Endothelial cell of umbilical vein (primary cell): ENCODE results near the gene ZNF304. TPM values are rescaled to one million over a fixed set of nuclear protein-coding genes. Genes with fewer than 3 reads are reported as not detected.

Experiments
- BruUV-seq: library from RNA; stranded (reverse); fragments of 400-500 nt; replicated peaks from 2 replicates; lab custom pipeline; 2021; lab: Mats Ljungman, UMichigan
- CTCF ChIA-PET: fragments of 300-600, 350-600 bp; sonication (Branson Sonifier 250); formaldehyde crosslinking; loops from one replicate; lab custom pipeline; 2021; ENCODE audit warnings: antibody characterized with exemption, inconsistent platforms; lab: Charles Lee
- POLR2A ChIA-PET: fragments of 300-600, 350-600 bp; sonication (Branson Sonifier 250); formaldehyde crosslinking; loops from one replicate; lab custom pipeline; 2021; ENCODE audit warnings: antibody characterized with exemption, inconsistent platforms; lab: Charles Lee
- DNase-seq: peaks from one replicate; pipeline ENCODE4 v3.0.0-alpha.2; 2011; ENCODE audit warnings: low read depth, low spot score
- FAIRE-seq: peaks from 2 replicates; lab custom pipeline; 2011; peaks lifted over from hg19 to GRCh38; lab: Jason Lieb, UNC
- H2AFZ ChIP-seq: 2 replicates; pipeline ENCODE4 v1.6.0; 2012; ENCODE audit warnings: low read depth, low read length, control low read depth, inconsistent platforms
- H3K27ac ChIP-seq: 2 replicates; pipeline ENCODE4 v1.5.1; 2011; ENCODE audit warnings: low read depth, mild to moderate bottlenecking, control low read depth, low read length, moderate library complexity; ENCODE audit not compliant: insufficient read depth
- H3K27me3 ChIP-seq, 2 experiments: 2 replicates each; pipeline versions ENCODE4 v1.6.0 to v1.6.1; 2011; ENCODE audit warnings: low read length in 2 of 2, mixed read lengths in 1 of 2; ENCODE audit not compliant: control insufficient read depth in 2 of 2, insufficient read depth in 2 of 2
- H3K36me3 ChIP-seq, 2 experiments: 2 replicates in 1 of 2; 3 replicates in 1 of 2; pipeline ENCODE4 v1.5.1; 2011; ENCODE audit warnings: low read length in 2 of 2, mild to moderate bottlenecking in 1 of 2, moderate library complexity in 1 of 2; ENCODE audit not compliant: control insufficient read depth in 2 of 2, insufficient read depth in 2 of 2; ENCODE audit errors: extremely low read depth in 1 of 2
- H3K4me1 ChIP-seq: 3 replicates; pipeline ENCODE4 v1.5.1; 2011; ENCODE audit warnings: mild to moderate bottlenecking, low read length; ENCODE audit not compliant: control insufficient read depth, insufficient read depth; ENCODE audit errors: extremely low read depth
- H3K4me2 ChIP-seq: 2 replicates; pipeline ENCODE4 v1.6.1; 2011; ENCODE audit warnings: low read length, control low read depth, mixed read lengths; ENCODE audit not compliant: insufficient read depth
- H3K4me3 ChIP-seq, 3 experiments: fragments of 200-600 bp in 1 of 3; sonication (generic), shearing (Covaris generic) in 1 of 3; replicated peaks in 1 of 3; 2 replicates each; pipeline ENCODE4 v1.5.1; 2011 to 2016; ENCODE audit warnings: control low read depth in 3 of 3, low read length in 3 of 3, mild to moderate bottlenecking in 2 of 3, inconsistent platforms in 1 of 3, low read depth in 1 of 3, moderate library complexity in 1 of 3; ENCODE audit not compliant: insufficient read depth in 1 of 3
- H3K79me2 ChIP-seq: 2 replicates; pipeline ENCODE4 v1.6.0; 2012; ENCODE audit warnings: low read length, inconsistent platforms; ENCODE audit not compliant: control insufficient read depth, insufficient read depth
- H3K9ac ChIP-seq: replicated peaks from 2 replicates; pipeline ENCODE3; 2011; ENCODE audit warnings: low read length, control low read depth; ENCODE audit not compliant: insufficient read depth; ENCODE audit errors: extremely low read depth
- H3K9me1 ChIP-seq: replicated peaks from 3 replicates; pipeline ENCODE4 v1.6.0; 2011; ENCODE audit warnings: mild to moderate bottlenecking, low read length; ENCODE audit not compliant: control insufficient read depth, insufficient read depth; ENCODE audit errors: extremely low read depth
- H3K9me3 ChIP-seq: replicated peaks from 2 replicates; pipeline ENCODE4 v1.5.1; 2012; ENCODE audit warnings: low read length, inconsistent platforms; ENCODE audit not compliant: control insufficient read depth, insufficient read depth
- H4K20me1 ChIP-seq: replicated peaks from 2 replicates; pipeline ENCODE3; 2011; ENCODE audit warnings: mild to moderate bottlenecking, low read length; ENCODE audit not compliant: control insufficient read depth, insufficient read depth; ENCODE audit errors: extremely low read depth
- EZH2 ChIP-seq: IDR thresholded peaks from 2 replicates; pipeline ENCODE4 v1.6.1; 2012; ENCODE audit warnings: borderline replicate concordance, low read depth, mild to moderate bottlenecking, moderate library complexity, low read length, inconsistent platforms; ENCODE audit not compliant: severe bottlenecking
- FOS ChIP-seq: IDR thresholded peaks from 2 replicates; pipeline ENCODE4 v1.6.1; 2011; ENCODE audit warnings: mild to moderate bottlenecking, low read length, moderate library complexity, borderline replicate concordance; ENCODE audit not compliant: insufficient read depth
- GATA2 ChIP-seq: IDR thresholded peaks from 2 replicates; pipeline ENCODE4 v1.7.0; 2011; ENCODE audit warnings: low read depth, mild to moderate bottlenecking, moderate library complexity, mixed read lengths, low read length; ENCODE audit not compliant: insufficient read length, insufficient read depth
- JUN ChIP-seq: IDR thresholded peaks from 2 replicates; pipeline ENCODE4 v1.6.1; 2011; ENCODE audit warnings: borderline replicate concordance, low read depth; ENCODE audit not compliant: insufficient read length, insufficient read depth
- MYC ChIP-seq: IDR thresholded peaks from one replicate; pipeline ENCODE4 v1.6.1; 2011; ENCODE audit warnings: mild to moderate bottlenecking, low read depth, low read length
- POLR2A ChIP-seq: IDR thresholded peaks from 2 replicates; pipeline ENCODE4 v1.6.1; 2012; ENCODE audit warnings: low read depth, mild to moderate bottlenecking, control low read depth, low read length
- POLR2AphosphoS5 ChIP-seq: IDR thresholded peaks from 2 replicates; pipeline ENCODE4 v1.6.1; 2012; ENCODE audit warnings: low read depth, mild to moderate bottlenecking, control low read depth, low read length, moderate library complexity; ENCODE audit not compliant: insufficient read depth
- dilution Hi-C: fragments of 300-500 bp; cut with MboI; formaldehyde crosslinking; loops from one replicate; pipeline ENCODE4 v1.15.0; 2019; ENCODE audit warnings: low sequenced_read_pairs; ENCODE audit not compliant: extremely low pct_ligation_motif_present
- intact Hi-C: fragments of 100-400 bp; cut with micrococcal nuclease; formaldehyde crosslinking; loops from one replicate; pipeline ENCODE4 v1.10.0; 2022
- polyA plus RNA-seq, 4 experiments: library from polyadenylated mRNA; depleted of rRNA in 3 of 4; stranded (reverse) in 3 of 4; unstranded in 1 of 4; fragments of >200 nt; gene quantifications; 2 replicates each; pipeline versions ENCODE4 v1.2.1 to v1.2.3, GENCODE V29; 2011 to 2012; ENCODE audit warnings: missing spikeins in 1 of 4
- total RNA-seq: library from RNA; stranded (reverse); gene quantifications from 2 replicates; pipeline ENCODE4 v1.2.3, GENCODE V29; 2021
- TF ChIP-seq, protein P1 (sequence below): IDR thresholded peaks from 2 replicates; pipeline ENCODE4 v1.6.1; 2011; ENCODE audit not compliant: insufficient read depth, insufficient read length
- TF ChIP-seq, protein P2 (sequence below), 2 donors: IDR thresholded peaks; 1 replicate in 1 of 2; 2 replicates in 1 of 2; pipeline ENCODE4 v1.5.1; 2011; ENCODE audit warnings: low read length in 2 of 2, mild to moderate bottlenecking in 2 of 2, moderate library complexity in 2 of 2, control low read depth in 1 of 2, inconsistent platforms in 1 of 2, low read depth in 1 of 2; ENCODE audit not compliant: insufficient read depth in 1 of 2; ENCODE audit errors: extremely low read depth in 1 of 2

ZNF304 gene
- total and polyA plus RNA-seq, 2 donors (not counting 3 experiments of a cell fraction or from before 2014, with no cell fraction given): 2.5 to 5.3 TPM

DNA sequence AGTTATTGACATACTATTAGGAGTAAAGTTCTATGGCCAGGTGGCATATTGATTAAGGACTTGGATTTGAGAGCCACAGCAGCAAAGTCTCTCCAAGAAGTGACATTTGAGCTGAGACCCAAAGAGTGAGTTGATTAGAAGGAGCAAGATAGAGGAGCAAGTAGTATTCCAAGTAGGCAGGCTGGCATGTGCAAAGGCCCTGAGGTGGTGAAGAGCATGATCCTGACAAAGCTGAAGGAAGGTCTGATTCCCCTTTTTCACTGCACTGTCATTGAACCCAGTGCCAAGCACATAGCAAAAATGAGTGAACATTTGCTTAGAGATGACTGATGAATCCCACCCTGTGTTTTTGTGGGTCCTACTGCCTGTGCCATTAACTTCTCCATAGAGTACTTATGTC is 26.1 kb upstream of the ZNF304 start:
- H3K9me1 ChIP-seq: no peaks in the 10 kb centered on the region
- peaks cover 6% of the 10 kb centered on the region for H3K4me1 ChIP-seq
- TF ChIP-seq POLR2AphosphoS5 (no peak), JUN (no peak), FOS (no peak), EZH2 (no peak), GATA2 (no peak), POLR2A (no peak), MYC (no peak)
- TF ChIP-seq, protein P1, sequence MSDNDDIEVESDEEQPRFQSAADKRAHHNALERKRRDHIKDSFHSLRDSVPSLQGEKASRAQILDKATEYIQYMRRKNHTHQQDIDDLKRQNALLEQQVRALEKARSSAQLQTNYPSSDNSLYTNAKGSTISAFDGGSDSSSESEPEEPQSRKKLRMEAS: no peak
- TF ChIP-seq, protein P2, sequence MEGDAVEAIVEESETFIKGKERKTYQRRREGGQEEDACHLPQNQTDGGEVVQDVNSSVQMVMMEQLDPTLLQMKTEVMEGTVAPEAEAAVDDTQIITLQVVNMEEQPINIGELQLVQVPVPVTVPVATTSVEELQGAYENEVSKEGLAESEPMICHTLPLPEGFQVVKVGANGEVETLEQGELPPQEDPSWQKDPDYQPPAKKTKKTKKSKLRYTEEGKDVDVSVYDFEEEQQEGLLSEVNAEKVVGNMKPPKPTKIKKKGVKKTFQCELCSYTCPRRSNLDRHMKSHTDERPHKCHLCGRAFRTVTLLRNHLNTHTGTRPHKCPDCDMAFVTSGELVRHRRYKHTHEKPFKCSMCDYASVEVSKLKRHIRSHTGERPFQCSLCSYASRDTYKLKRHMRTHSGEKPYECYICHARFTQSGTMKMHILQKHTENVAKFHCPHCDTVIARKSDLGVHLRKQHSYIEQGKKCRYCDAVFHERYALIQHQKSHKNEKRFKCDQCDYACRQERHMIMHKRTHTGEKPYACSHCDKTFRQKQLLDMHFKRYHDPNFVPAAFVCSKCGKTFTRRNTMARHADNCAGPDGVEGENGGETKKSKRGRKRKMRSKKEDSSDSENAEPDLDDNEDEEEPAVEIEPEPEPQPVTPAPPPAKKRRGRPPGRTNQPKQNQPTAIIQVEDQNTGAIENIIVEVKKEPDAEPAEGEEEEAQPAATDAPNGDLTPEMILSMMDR (IDR thresholded peaks at IDR 0.05; ENCODE audit: extremely low read depth in 1 of 2, insufficient read depth in 1 of 2, low read depth in 1 of 2, low read length in 2 of 2): no peak
- peaks cover 24% of the 10 kb centered on the region for H3K79me2 ChIP-seq
- H4K20me1 ChIP-seq: no peaks in the 10 kb centered on the region
- CTCF ChIA-PET: no interaction called here
- peaks cover 7% of the 10 kb centered on the region for H3K9me3 ChIP-seq
- no peak for FAIRE-seq
- DNase-seq: no peak
- H3K36me3 ChIP-seq: peaks cover 11 to 39% of the 10 kb centered on the region in 2 experiments
- H3K4me2 ChIP-seq: no peak overlapping the region
- no peak overlapping the region for H3K27ac ChIP-seq
- no TSS peak for BruUV-seq
- H3K27me3 ChIP-seq: no peaks in the 10 kb centered on the region
- H3K4me3 ChIP-seq: no peak overlapping the region
- no peak overlapping the region for H3K9ac ChIP-seq
- H2AFZ ChIP-seq: no peak overlapping the region
- POLR2A ChIA-PET: no interaction called here
- dilution Hi-C loops (no loop called here), intact Hi-C loops (loop anchor here (5.0 kb wide), 1 partner anchor 43 kb away; the partner anchor contains the start of gene ZNF460)
